Gastrocnemius medialis (tissue), 4 donors: Measurements from ENCODE around the gene DNAH17. TPM values are rescaled to one million over a fixed set of nuclear protein-coding genes. Genes with fewer than 3 reads are reported as not detected.

ENCODE experiments used
- ATAC-seq, 2 donors: fragments of 150-250 bp; one replicate each; pipeline ENCODE4 v1.9.1; 2016
- DNase-seq, 2 donors: peaks; one replicate each; pipeline ENCODE4 v3.0.0-alpha.2; 2019
- H3K27ac ChIP-seq, 4 donors: fragments of 200-600 bp; sonication (generic); 1 replicate in 1 of 4; 2 replicates in 3 of 4; pipeline ENCODE4 v1.5.1; 2016 to 2018; ENCODE audit warnings: mild to moderate bottlenecking in 2 of 4, moderate library complexity in 1 of 4
- H3K27me3 ChIP-seq, 3 donors: fragments of 200-600 bp; sonication (generic) in 2 of 3; 1 replicate in 1 of 3; 2 replicates in 2 of 3; pipeline versions ENCODE4 v1.5.1 to v1.6.0; 2016 to 2019; ENCODE audit warnings: mild to moderate bottlenecking in 1 of 3, moderate library complexity in 1 of 3
- H3K36me3 ChIP-seq, 2 donors: fragments of 200-600 bp; sonication (generic) in 1 of 2; one replicate each; pipeline ENCODE4 v1.5.1; 2017 to 2018
- H3K4me1 ChIP-seq, 2 donors: fragments of 200-600 bp; sonication (generic) in 1 of 2; one replicate each; pipeline ENCODE4 v1.5.1; 2016 to 2017; ENCODE audit warnings: mild to moderate bottlenecking in 2 of 2
- H3K4me3 ChIP-seq, 4 donors: fragments of 200-600 bp; sonication (generic) in 3 of 4; 1 replicate in 1 of 4; 2 replicates in 3 of 4; pipeline ENCODE4 v1.5.1; 2016 to 2019; ENCODE audit warnings: mild to moderate bottlenecking in 2 of 4
- H3K9me3 ChIP-seq, 3 donors: fragments of 200-600 bp; sonication (generic) in 2 of 3; 1 replicate in 1 of 3; 2 replicates in 2 of 3; pipeline ENCODE4 v1.5.1; 2016 to 2019
- CTCF ChIP-seq, 5 experiments: fragments of 450-650 bp in 3 of 5; fragments of 200-600 bp in 2 of 5; sonication (generic) in 2 of 5; IDR thresholded peaks in 4 of 5; conservative IDR thresholded peaks in 1 of 5; 1 replicate in 4 of 5; 2 replicates in 1 of 5; pipeline ENCODE4 v1.5.1; 2016 to 2019; ENCODE audit warnings: antibody characterized with exemption in 5 of 5, mild to moderate bottlenecking in 3 of 5, moderate library complexity in 3 of 5
- POLR2A ChIP-seq, 2 donors: fragments of 450-650 bp; IDR thresholded peaks; one replicate each; pipeline ENCODE4 v1.6.1; 2017; ENCODE audit warnings: antibody characterized with exemption in 2 of 2, mild to moderate bottlenecking in 2 of 2, moderate library complexity in 2 of 2
- in situ Hi-C, 4 donors: fragments of 200-750 bp; cut with MboI; loops; one replicate each; pipeline versions ENCODE4 v1.15.0 to v1.8.0; 2017; ENCODE audit warnings: low sequenced_read_pairs in 4 of 4
- intact Hi-C: fragments of 100-400 bp; cut with DNase I; formaldehyde crosslinking; loops from one replicate; pipeline ENCODE4 v1.15.1; 2023; ENCODE audit warnings: low total_unique reads
- total RNA-seq, 4 donors: library from RNA; depleted of rRNA; stranded (reverse); fragments of >200 nt; gene quantifications; one replicate each; pipeline versions ENCODE4 v1.1.0 to v1.2.3, GENCODE V29; 2016

DNAH17 gene
- total RNA-seq, 4 donors from 2014 or later, result 0.56 TPM; not detected in 3

- Histone ChIP-seq H3K4me1 (peaks cover 16 to 17% of the 10 kb centered on the region in 2 donors), H3K4me3 (no peak overlapping the region), H3K36me3 (no peaks in the 10 kb centered on the region), H3K27ac (no peak overlapping the region), H3K27me3 (no peaks in the 10 kb centered on the region), H3K9me3 (no peaks in the 10 kb centered on the region)
- ATAC-seq (no peak), DNase-seq (no peak)
- in situ Hi-C loops, result no loop called here
- no peak for TF ChIP-seq POLR2A (IDR thresholded peaks at IDR 0.05)
- no peak for TF ChIP-seq CTCF (IDR thresholded peaks at IDR 0.05 in 4 of 5, conservative IDR thresholded peaks at IDR 0.05 in 1 of 5)
- intact Hi-C loops, result no loop called here
These were observed 44.7 kb upstream of the DNAH17 start for GRCh38 chr17:78621720-78622490.

- DNase-seq (no peak), ATAC-seq (no peak)
- Histone ChIP-seq H3K27ac (no peak overlapping the region), H3K27me3 (no peaks in the 10 kb centered on the region), H3K4me1 (peaks cover 19 to 20% of the 10 kb centered on the region in 2 donors), H3K4me3 (no peak overlapping the region), H3K9me3 (no peaks in the 10 kb centered on the region), H3K36me3 (no peaks in the 10 kb centered on the region)
- intact Hi-C loops (no loop called here), in situ Hi-C loops (no loop called here)
- TF ChIP-seq CTCF (IDR thresholded peaks at IDR 0.05 in 4 of 5, conservative IDR thresholded peaks at IDR 0.05 in 1 of 5) (no peak), POLR2A (IDR thresholded peaks at IDR 0.05) (no peak)
These were observed 42.9 kb upstream of the DNAH17 start for GRCh38 chr17:78620099-78620498.

GRCh38 chr17:78619334-78619733 is 42.1 kb upstream of the DNAH17 start:
- Histone ChIP-seq H3K9me3 (no peaks in the 10 kb centered on the region), H3K4me3 (no peak overlapping the region), H3K27ac (no peak overlapping the region), H3K4me1 (peaks cover 19 to 20% of the 10 kb centered on the region in 2 donors), H3K36me3 (no peaks in the 10 kb centered on the region), H3K27me3 (no peaks in the 10 kb centered on the region)
- DNase-seq, result no peak
- in situ Hi-C loops (no loop called here), intact Hi-C loops (no loop called here)
- no peak for TF ChIP-seq POLR2A (IDR thresholded peaks at IDR 0.05)
- ATAC-seq, result no peak

GRCh38 chr17:78618264-78619066 is 41.3 kb upstream of the DNAH17 start:
- peak; percentile 28 to 78 for ATAC-seq
- H3K27ac ChIP-seq, result peak overlapping the region; percentile 38 to 80 (median 63)
- TF ChIP-seq CTCF (IDR thresholded peaks at IDR 0.05 in 4 of 5, conservative IDR thresholded peaks at IDR 0.05 in 1 of 5) (no peak), POLR2A (IDR thresholded peaks at IDR 0.05) (no peak)
- in situ Hi-C loops (no loop called here), intact Hi-C loops (no loop called here)
- H3K4me1 ChIP-seq, result peaks cover 19 to 20% of the 10 kb centered on the region in 2 donors
- H3K9me3 ChIP-seq, result no peaks in the 10 kb centered on the region
- H3K27me3 ChIP-seq, result no peaks in the 10 kb centered on the region
- H3K36me3 ChIP-seq, result no peaks in the 10 kb centered on the region
- H3K4me3 ChIP-seq, result no peak overlapping the region
- peak; percentile 25 to 80 for DNase-seq

GRCh38 chr17:78617511-78618061 is 40.4 kb upstream of the DNAH17 start:
- DNase-seq (peak; percentile 19 to 82), ATAC-seq (peak; percentile 73 to 89)
- H3K4me1 ChIP-seq, result peaks cover 19 to 20% of the 10 kb centered on the region in 2 donors
- TF ChIP-seq CTCF (IDR thresholded peaks at IDR 0.05 in 4 of 5, conservative IDR thresholded peaks at IDR 0.05 in 1 of 5) (no peak), POLR2A (IDR thresholded peaks at IDR 0.05) (no peak)
- H3K27me3 ChIP-seq, result no peaks in the 10 kb centered on the region
- H3K36me3 ChIP-seq, result no peaks in the 10 kb centered on the region
- no peaks in the 10 kb centered on the region for H3K9me3 ChIP-seq
- intact Hi-C loops (no loop called here), in situ Hi-C loops (no loop called here)
- H3K27ac ChIP-seq, result peak overlapping the region; percentile 38 to 80 (median 63)
- H3K4me3 ChIP-seq, result no peak overlapping the region
